ENCODE measurements around the gene SDK2. TPM values are rescaled to one million over a fixed set of nuclear protein-coding genes. Genes with fewer than 3 reads are reported as not detected.

Gene SDK2
- total and polyA plus RNA-seq, 2 of the 8 experiments (the other 6 are each of a cell fraction or from before 2014, with no cell fraction given), result 3.9 to 4.1 TPM

- no peak overlapping the region; a peak in 2 of 4 replicates for H3K4me2 ChIP-seq (ENCODE audit: insufficient read depth in 1 of 2, low read depth in 2 of 2, low read length in 2 of 2)
- no peak overlapping the region for H4K8ac ChIP-seq (ENCODE audit: extremely low read depth, insufficient read depth, low read length)
- H3K36me3 ChIP-seq (ENCODE audit: control insufficient read depth in 2 of 4, insufficient read depth in 4 of 4, low read length in 3 of 4), result no peaks in the 10 kb centered on the region
- no peak overlapping the region for H4K91ac ChIP-seq (replicated peaks; ENCODE audit: insufficient read length, low read length)
- H3K4me1 ChIP-seq (replicated peaks in 1 of 4; ENCODE audit: control insufficient read depth in 3 of 4, insufficient read depth in 4 of 4, low read length in 3 of 4), result peaks cover 2 to 22% (median 13%) of the 10 kb centered on the region in 4 experiments
- no peak overlapping the region for H3K4ac ChIP-seq (replicated peaks; ENCODE audit: insufficient read length, low read depth, low read length)
- no peak for FAIRE-seq
- no peak overlapping the region for H3K23ac ChIP-seq (ENCODE audit: insufficient read length)
- no peaks in the 10 kb centered on the region for H3K79me2 ChIP-seq (ENCODE audit: control insufficient read depth in 1 of 2, insufficient read depth in 2 of 2, low read length in 2 of 2)
- H3K27me3 ChIP-seq (replicated peaks in 1 of 4; ENCODE audit: control insufficient read depth in 3 of 4, extremely low read depth in 1 of 4, insufficient read depth in 3 of 4, low read length in 3 of 4), result no peaks in the 10 kb centered on the region
- H3K18ac ChIP-seq (ENCODE audit: extremely low read depth, low read length), result peak overlapping the region; percentile 26; the same call in 1 of the 2 replicates
- 83% methylated on average over 6 of the region's 6 CpGs; no CpG with 5 or more reads in 1 of the 2 experiments for WGBS, 2 experiments (ENCODE audit: extremely low coverage in 1 of 2, insufficient coverage in 1 of 2, insufficient read length in 1 of 2, insufficient replicate concordance in 2 of 2, low coverage in 1 of 2, low lambda C conversion rate in 2 of 2, missing lambda C conversion rate in 1 of 2)
- no peak overlapping the region for H3K56ac ChIP-seq (replicated peaks; ENCODE audit: insufficient read length, low read depth, low read length)
- H3K9me3 ChIP-seq (ENCODE audit: insufficient read depth in 2 of 2, low read depth in 1 of 2, low read length in 1 of 2), result no peaks in the 10 kb centered on the region
- H2AFZ ChIP-seq (ENCODE audit: low read length), result no peak overlapping the region
- no peaks in the 10 kb centered on the region for H3K79me1 ChIP-seq (ENCODE audit: low read depth, low read length)
- H3K9ac ChIP-seq (replicated peaks in 1 of 4; ENCODE audit: extremely low read depth in 1 of 4, low read depth in 3 of 4, low read length in 3 of 4), result 0 out of 7 replicates have a peak overlapping the region, but pooled peaks of 1 of the 4 experiments have one; percentile 11
- ChIA-PET POLR2A (ENCODE audit: partially characterized antibody) (interaction anchor here (1.5 kb wide), 1 partner anchor 8 kb away, joined by 6 read pairs; no protein-coding TSS in a partner anchor), CTCF (ENCODE audit: partially characterized antibody) (interaction anchor here (0.6 to 2.9 kb wide), 6 partner anchors 9 to 138 kb away, joined by 3 to 11 read pairs (median 4); no protein-coding TSS in a partner anchor)
- H4K5ac ChIP-seq (ENCODE audit: insufficient read length, low read depth, low read length), result no peak overlapping the region
- no peak overlapping the region for H3K4me3 ChIP-seq (ENCODE audit: extremely low read depth in 1 of 4, insufficient read depth in 2 of 4, low read depth in 3 of 4, low read length in 4 of 4)
- no peak overlapping the region for H2BK20ac ChIP-seq (ENCODE audit: low read length)
- H2BK15ac ChIP-seq (ENCODE audit: low read length), result 0 out of 2 replicates have a peak overlapping the region, but pooled peaks have one; percentile 72
- H2BK120ac ChIP-seq (replicated peaks; ENCODE audit: low read depth, low read length), result no peak overlapping the region
- TF ChIP-seq HDAC2 (IDR thresholded peaks at IDR 0.05; ENCODE audit: borderline replicate concordance in 1 of 2, low read depth in 2 of 2, low read length in 2 of 2) (no peak), SRF (IDR thresholded peaks at IDR 0.05; ENCODE audit: low read depth, low read length) (no peak), ASH2L (IDR thresholded peaks at IDR 0.05; ENCODE audit: low read length) (no peak), JUN (IDR thresholded peaks at IDR 0.05; ENCODE audit: low read depth, low read length) (no peak), RAD21 (IDR thresholded peaks at IDR 0.05 in 1 of 2, conservative IDR thresholded peaks at IDR 0.05 in 1 of 2; ENCODE audit: low read depth in 2 of 2, low read length in 2 of 2) (no peak), EGR1 (IDR thresholded peaks at IDR 0.05; ENCODE audit: borderline replicate concordance, low read depth, low read length) (no peak), EZH2 (IDR thresholded peaks at IDR 0.05; ENCODE audit: low read depth, low read length, severe bottlenecking) (no peak), TAF1 (IDR thresholded peaks at IDR 0.05; ENCODE audit: low read depth, low read length) (no peak)
- no peak overlapping the region for H3K27ac ChIP-seq (ENCODE audit: low read depth, low read length)
- no peaks in the 10 kb centered on the region for H4K20me1 ChIP-seq (replicated peaks in 1 of 2; ENCODE audit: control insufficient read depth in 1 of 2, insufficient read depth in 2 of 2, low read length in 2 of 2)
- H2BK5ac ChIP-seq (ENCODE audit: low read depth, low read length), result no peak overlapping the region; the same call in 1 of the 2 replicates
- H2BK12ac ChIP-seq (ENCODE audit: low read depth, low read length), result no peak overlapping the region; the same call in 1 of the 2 replicates
- DNase-seq (ENCODE audit: low read depth in 1 of 2, low spot score in 2 of 2), result no peak
- H3K23me2 ChIP-seq (ENCODE audit: low read depth, low read length), result no peaks in the 10 kb centered on the region
- H2AK5ac ChIP-seq (ENCODE audit: low read depth, low read length), result peak overlapping the region; percentile 56; the same call in 1 of the 2 replicates
- H3K14ac ChIP-seq (ENCODE audit: insufficient read length), result no peak overlapping the region
Measured at GRCh38 chr17:73559532-73559931, 84.7 kb downstream of the SDK2 start.
